Fibroblast of skin of abdomen (primary cell): ENCODE data around the gene LRP1B. TPM values are rescaled to one million over a fixed set of nuclear protein-coding genes. Genes with fewer than 3 reads are reported as not detected.

Source experiments
- DNase-seq: peaks from one replicate; pipeline ENCODE4 v3.0.0-alpha.2; 2013
- polyA plus RNA-seq, 2 experiments: library from polyadenylated mRNA; unstranded; fragments of 120-200 nt; gene quantifications; one replicate each; pipeline ENCODE4 v1.2.1, GENCODE V29; 2013; ENCODE audit not compliant: insufficient read length in 2 of 2

Gene LRP1B
- 0.14 TPM for polyA plus RNA-seq (2013, experiment 1 of 2; ENCODE audit: insufficient read length)
- polyA plus RNA-seq (2013, experiment 2 of 2; ENCODE audit: insufficient read length), result 0.17 TPM

- DNase-seq, result peak; percentile 50
Observed at GRCh38 chr2:142131010-142131669, at the start of gene LRP1B. LRP1B (minus strand) TSS chr2:142131016; CDS start chr2:142130729, 287 bp downstream.

DNA sequence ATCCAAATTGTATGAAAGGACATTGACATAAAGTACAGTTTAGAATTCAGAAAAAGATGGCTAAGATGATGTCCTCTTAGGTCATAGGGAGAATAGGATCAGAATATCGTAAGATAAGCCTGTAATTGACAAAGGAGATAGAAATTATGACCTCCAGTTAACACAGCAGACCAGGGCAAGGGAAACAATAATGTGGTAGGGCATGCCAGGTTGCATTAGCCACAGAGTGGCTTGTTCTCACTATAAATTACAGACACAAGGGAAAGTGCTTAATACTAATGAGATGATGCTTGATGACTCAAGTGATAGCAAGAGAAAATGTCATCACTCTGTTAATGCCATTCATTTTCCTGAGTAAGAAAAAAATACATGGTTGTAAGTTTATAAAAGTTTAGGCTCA, 48.9 kb upstream of the LRP1B start:
- no peak for DNase-seq

DNA sequence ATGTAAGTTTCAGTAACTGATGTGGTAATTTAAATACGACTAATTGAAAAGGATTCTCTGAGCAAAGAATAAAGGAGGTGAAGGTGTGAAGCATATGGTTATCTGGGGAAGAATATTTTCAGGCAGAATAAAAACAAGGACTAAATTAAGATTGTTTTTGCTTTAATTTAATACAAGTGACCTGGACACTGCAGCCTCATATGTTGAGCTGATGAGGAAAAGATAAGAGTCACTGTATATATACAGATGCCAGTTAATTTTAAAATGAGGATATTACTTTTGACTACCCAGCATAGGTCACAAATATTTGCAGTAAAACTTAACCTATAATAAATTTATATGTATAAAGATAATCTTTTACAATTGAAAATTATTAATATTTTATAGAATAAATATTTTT, 47.8 kb upstream of the LRP1B start:
- no peak for DNase-seq

DNA sequence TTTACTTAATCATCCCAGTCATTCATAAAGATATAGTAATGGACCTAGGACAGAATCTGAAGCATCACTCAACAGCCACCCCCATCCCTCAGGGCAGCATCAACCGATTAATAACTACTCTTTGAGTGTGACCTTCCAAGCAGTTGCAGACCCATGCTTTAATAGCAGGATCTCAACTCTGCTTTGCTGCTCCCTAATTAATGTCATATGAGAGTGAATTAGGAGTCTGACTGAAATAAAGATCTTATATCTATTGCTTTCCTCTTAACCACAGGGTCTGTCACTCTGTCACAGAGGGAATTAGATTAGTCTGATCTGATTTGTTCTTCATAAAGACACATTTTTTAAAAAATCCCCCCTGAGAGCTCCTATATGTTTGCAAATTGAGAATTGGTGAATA, 46.1 kb upstream of the LRP1B start:
- no peak for DNase-seq

DNA sequence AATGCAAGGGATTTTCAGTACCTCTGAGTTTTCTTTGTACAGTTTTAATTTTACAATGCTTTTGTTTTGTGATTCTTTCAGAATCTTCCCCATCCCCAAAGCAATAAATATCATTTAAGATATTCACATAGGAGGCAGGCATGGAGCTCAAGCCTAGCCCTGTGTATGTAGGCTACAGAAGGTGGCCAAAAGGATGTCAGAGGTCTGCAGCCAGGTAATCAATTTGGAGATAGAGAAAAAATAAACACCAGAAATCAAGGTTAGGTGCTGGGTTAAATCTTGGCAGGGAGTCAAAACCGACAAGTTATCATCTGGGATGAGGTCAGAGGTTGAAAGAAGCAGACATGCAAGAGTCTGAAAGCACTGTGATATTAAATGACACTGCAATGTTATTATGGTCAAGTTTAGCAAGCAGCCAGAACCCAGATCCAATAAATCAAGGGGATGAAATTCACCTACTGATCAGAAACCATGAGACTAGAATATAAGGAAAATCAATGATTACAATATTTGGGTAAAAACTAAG, 45.1 kb upstream of the LRP1B start:
- no peak for DNase-seq

DNA sequence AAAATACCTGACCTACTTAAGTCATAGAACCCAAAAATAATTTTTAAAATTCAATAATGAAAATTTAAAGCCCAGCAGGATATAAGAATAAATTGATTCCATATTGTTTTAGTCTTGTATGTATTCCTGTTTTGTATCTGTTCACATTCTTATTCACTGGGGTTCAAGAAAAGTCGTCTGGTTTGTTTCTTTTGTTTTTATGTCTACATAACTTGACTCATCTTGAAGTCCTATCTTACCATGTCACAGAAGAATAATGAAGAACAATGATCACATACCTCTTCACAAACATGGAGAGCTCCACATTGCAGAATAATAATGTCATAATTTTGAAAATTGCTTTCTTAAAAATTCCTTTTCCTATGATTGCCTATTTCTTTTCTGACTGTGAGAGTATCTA, 43.4 kb upstream of the LRP1B start:
- no peak for DNase-seq

DNA sequence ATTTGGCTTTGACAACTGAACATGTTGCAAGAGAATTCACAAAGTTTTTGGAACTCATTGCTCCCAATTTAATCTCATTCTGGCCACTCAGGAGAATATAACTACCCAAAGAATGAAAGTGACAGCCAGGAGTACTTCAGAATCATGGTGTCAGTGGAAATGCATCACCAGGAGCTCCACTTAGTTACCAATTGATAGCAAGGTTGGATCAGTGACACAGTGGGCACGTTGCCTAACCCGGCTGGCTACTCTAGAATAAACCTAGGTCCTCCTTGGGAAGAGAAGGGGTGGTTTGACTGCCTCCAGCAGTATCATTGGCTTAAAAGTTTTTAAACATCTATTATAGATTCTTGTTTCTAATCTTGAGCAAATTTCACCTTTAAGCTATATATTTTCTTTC, 40.0 kb upstream of the LRP1B start:
- DNase-seq, result no peak

- DNase-seq, result peak; percentile 30
Observed at GRCh38 chr2:142165790-142166189, 35.0 kb upstream of the LRP1B start.

- DNase-seq, result peak; percentile 7
Observed at GRCh38 chr2:142153601-142154000, 22.8 kb upstream of the LRP1B start.

- no peak for DNase-seq
Observed at GRCh38 chr2:142150453-142150852, 19.6 kb upstream of the LRP1B start.

DNA sequence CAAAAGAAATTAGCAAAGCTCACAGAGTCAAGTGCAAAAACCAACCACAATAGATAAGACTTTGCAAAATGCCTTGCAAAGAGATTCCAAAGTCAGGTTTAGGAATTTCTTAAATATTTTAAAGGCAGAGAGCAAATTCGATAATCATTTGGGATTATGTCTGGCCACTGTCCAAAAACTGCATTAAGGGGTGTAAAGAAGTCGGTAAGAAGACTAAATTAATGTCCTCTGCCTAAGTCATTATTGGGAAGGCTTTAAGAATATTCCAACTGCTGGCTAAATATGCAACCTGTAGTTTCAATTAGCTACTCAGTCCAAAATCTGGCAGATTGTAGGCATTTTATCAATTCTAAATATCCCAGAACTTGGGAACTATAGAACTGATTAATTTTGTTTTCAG, 13.7 kb upstream of the LRP1B start:
- no peak for DNase-seq

DNA sequence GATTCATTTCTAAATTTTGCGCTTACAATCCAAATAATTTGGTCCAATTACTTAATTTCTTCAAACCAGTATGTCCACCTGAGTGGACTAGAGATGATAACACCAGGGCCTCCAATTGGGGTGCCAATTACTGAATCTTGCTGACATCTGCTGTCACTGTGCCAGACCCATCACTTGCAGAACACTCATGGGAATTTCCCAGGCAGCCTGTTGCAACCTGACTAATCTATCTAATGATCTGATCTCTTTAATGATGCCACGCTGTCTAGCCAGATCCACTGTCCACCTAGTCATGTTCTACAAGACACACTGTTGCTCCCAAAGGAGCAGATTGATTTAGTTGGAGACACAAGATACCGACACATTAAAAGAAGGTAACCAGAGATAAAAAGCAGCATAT, 11.8 kb upstream of the LRP1B start:
- no peak for DNase-seq

GRCh38 chr2:142140434-142140845, 9.6 kb upstream of the LRP1B start:
- DNase-seq, result peak; percentile 24

DNA sequence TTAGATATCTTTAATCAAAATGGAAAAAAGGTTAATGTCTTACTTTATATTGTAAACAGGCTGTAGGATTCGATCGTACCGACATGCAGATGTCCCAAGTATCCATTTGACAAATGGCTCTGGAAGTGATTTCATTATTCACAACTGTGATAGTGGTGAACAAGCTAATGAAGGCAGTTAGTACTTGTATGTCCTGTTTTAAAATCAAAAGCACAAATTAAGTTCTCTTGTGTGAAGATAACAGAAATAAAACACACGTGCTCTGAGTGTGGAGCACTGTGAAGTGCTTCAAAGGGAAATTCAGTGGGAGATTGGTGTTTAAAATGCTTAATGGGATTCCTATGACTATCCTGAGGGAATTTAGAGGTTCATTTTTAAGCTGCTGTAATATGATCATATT, 8.6 kb upstream of the LRP1B start:
- no peak for DNase-seq

DNA sequence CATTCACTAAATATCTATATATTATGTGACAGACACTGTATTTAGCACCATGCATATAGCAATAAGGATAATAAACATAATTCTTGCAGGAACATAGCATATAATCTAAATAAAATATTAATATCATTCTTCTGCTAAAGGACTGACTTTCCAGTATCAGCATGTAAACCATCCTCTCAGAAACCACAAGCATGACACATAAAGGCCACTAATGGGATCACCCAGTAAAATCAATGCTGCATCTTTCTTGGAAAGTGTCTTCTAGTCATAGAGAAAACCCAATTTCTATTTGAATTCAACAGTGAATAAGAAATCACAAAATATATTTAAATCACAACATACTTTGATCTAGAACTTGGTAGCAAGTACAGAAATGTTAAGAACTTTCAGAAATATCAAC, 5.8 kb upstream of the LRP1B start:
- peak; percentile 2 for DNase-seq

- DNase-seq, result no peak
Observed at GRCh38 chr2:142134911-142135310, 4.1 kb upstream of the LRP1B start.

DNA sequence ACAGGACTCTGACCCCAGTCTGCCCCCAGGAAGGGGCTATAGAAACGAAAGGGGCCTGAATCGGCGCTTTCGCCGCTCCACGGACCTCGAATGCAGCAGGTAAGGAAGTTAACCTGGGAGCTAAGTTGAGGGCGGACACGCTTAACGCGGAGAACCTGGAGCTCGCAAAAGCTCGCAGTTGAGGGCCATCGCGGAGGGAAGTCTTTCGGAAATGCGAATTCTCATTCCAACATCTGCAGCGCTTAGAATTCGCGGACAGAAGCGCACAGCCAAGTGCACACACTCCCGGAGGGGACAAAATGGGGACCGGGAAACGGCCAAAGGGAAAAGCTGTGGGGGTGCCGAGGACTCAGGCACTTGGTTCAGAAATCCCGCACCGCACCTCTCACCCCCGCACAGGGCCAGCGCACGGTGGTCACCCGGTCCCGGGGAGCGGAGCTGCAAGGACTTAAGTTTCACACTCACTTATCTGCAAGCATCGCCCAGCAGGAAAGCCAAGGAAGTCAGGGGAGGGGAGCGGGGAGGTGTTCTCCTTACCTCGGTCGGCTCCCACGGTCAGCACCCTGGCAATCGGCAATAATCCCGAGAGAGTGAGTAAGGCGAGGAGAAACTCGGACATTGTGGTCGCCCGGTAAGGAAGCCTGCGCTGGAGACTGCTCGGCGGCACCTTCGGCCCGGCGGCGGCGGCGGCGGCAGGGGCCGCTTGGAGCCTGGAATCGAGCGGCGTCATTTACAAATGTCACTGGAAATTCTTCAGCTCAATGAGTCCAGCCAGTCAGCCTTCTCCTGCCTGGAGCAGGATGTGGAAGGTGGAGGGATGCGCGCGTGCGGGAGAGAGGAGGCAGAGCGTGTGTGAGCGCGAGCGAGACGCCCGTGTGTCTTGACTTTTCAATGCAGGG, 456 bp downstream of the LRP1B start:
- peak; percentile 65 for DNase-seq

GRCh38 chr2:142128105-142128504, 2.7 kb downstream of the LRP1B start:
- no peak for DNase-seq

DNA sequence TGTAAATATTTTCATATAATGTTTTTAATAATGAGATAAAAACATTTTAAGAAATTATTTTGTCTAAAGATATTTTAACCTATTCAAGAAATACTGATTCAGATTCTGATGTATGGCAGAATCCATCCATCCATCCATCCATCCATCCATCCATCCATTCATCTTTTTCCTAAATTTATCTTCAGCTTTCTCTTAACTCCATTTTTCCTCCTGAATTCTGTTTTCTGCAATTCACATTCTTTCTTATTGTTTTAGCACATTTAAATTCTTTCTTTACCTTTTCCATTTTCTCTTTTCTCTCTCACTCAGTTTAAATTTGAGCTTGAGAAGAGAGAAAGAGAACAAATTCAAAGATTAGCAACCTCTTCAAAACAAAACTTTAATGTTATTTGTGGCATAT, 3.6 kb downstream of the LRP1B start:
- no peak for DNase-seq

DNA sequence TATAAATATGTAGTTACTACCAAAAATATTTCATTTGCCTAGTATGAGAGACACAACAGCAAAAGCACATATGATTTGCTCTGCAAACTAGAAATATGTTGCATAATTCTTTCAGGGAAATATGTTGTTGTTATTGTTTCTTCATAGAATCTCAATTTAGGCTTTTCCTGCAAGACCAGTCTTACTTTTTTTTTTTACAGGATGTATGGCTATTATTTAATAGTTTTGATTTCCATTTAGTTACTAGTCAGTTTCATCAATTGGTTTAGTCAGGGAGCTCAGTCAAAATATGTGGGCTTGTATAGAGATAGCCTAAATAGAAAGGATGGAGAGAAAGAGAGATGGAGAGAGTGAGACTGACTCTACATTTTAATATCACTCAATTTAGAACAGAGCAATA, 6.1 kb downstream of the LRP1B start:
- DNase-seq, result no peak

GRCh38 chr2:142119347-142119746, 11.5 kb downstream of the LRP1B start:
- DNase-seq, result no peak

- peak; percentile 89 for DNase-seq
Observed at GRCh38 chr2:142112757-142113221, 18.0 kb downstream of the LRP1B start.

DNA sequence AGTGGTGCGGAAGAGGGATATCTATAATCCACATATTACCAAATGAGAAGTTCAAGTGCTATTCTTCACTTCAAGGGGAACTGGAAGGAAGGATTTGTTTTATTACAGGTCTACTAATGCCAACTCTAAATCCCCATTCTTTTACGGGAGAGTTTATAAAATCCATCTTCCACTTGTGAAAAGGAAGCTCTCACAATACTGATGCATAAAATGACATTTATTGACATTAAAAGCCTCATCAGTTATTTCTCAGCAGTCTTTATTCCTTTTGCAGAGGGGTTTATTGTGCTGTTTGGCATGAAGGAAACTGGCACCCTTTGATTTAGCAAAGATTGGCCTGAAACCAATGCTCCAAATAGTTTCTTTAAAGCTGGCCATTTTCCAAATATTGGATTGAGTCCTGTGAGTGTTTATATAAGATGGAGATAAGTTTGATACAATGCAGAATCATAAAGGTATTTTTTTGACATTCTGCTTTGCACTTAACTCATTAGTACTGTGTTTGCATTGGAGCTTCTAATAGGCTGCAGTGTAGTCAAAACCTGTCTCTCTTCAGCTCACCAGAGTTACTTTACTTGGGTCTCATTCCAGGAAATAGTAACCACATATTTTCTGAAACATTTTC, 26.6 kb downstream of the LRP1B start:
- no peak for DNase-seq
